Stimulated activated CD8-positive, alpha-beta memory T cell treated with anti-CD3 and anti-CD28 coated beads, Interleukin-4, amount 100 ng/mL, for 24 hours (primary cell): ENCODE data around the gene PRDM13.
"Not testable (repeated sequence)": the region's sequence is repeated elsewhere in the genome, so short reads cannot be mapped to it uniquely, and the experiment has no call there.

ENCODE experiments used
- DNase-seq: peaks from one replicate; pipeline ENCODE4 v3.0.0-alpha.2; 2020; ENCODE audit warnings: low read depth

Gene PRDM13

GRCh38 chr6:99603421-99604165, 3.0 kb upstream of the PRDM13 start:
- DNase-seq: no peak

- DNase-seq: no peak
These were observed 2.2 kb upstream of the PRDM13 start for GRCh38 chr6:99604166-99605073.

GRCh38 chr6:99605074-99605734, 1.4 kb upstream of the PRDM13 start:
- DNase-seq: no peak

GRCh38 chr6:99605911-99606655, 550 bp upstream of the PRDM13 start:
- DNase-seq: no peak

- no peak for DNase-seq
These were observed 893 bp downstream of the PRDM13 start for GRCh38 chr6:99607416-99608036.

GRCh38 chr6:99608059-99608885, 1.6 kb downstream of the PRDM13 start:
- DNase-seq: no peak

GRCh38 chr6:99608886-99609482, 2.4 kb downstream of the PRDM13 start:
- DNase-seq: no peak

GRCh38 chr6:99609905-99610489, 3.4 kb downstream of the PRDM13 start:
- no peak for DNase-seq

GRCh38 chr6:99611148-99611547, 4.5 kb downstream of the PRDM13 start:
- no peak for DNase-seq

GRCh38 chr6:99612551-99613408, 6.1 kb downstream of the PRDM13 start:
- DNase-seq: no peak

GRCh38 chr6:99613409-99613704, 6.7 kb downstream of the PRDM13 start:
- no peak for DNase-seq

- DNase-seq: no peak
These were observed 7.2 kb downstream of the PRDM13 start for GRCh38 chr6:99613705-99614429.

GRCh38 chr6:99614430-99615186, 8.0 kb downstream of the PRDM13 start:
- DNase-seq: no peak

- DNase-seq: no peak
These were observed 10.5 kb downstream of the PRDM13 start for GRCh38 chr6:99617131-99617530.

GRCh38 chr6:99618649-99619408, 12.2 kb downstream of the PRDM13 start:
- no peak for DNase-seq

- DNase-seq: no peak
These were observed 12.8 kb downstream of the PRDM13 start for GRCh38 chr6:99619409-99619762.

- not testable (repeated sequence) for DNase-seq
These were observed 15.4 kb downstream of the PRDM13 start for GRCh38 chr6:99622044-99622443.
